Neural cell (in vitro differentiated cells): ENCODE measurements around the gene UNC5C.

Source experiments
- CTCF ChIP-seq: fragments of 450-650 bp; IDR thresholded peaks from 2 replicates; pipeline ENCODE4 v1.5.1; 2014; ENCODE audit warnings: antibody characterized with exemption, mild to moderate bottlenecking, moderate library complexity; ENCODE audit not compliant: poor library complexity, severe bottlenecking
- EP300 ChIP-seq: fragments of 450-650 bp; conservative IDR thresholded peaks from 2 replicates; pipeline ENCODE4 v1.6.1; 2014; ENCODE audit warnings: antibody characterized with exemption, mild to moderate bottlenecking, moderate library complexity; ENCODE audit not compliant: poor library complexity, severe bottlenecking
- EZH2 ChIP-seq: fragments of 200-600, 300-800 bp; shearing (Covaris generic), sonication (generic); IDR thresholded peaks from 2 replicates; pipeline ENCODE4 v1.6.1; 2014; ENCODE audit warnings: antibody characterized with exemption, low read length, borderline replicate concordance, mild to moderate bottlenecking; ENCODE audit not compliant: insufficient read depth, poor library complexity, severe bottlenecking
- MXI1 ChIP-seq: fragments of 450-650 bp; conservative IDR thresholded peaks from 2 replicates; pipeline ENCODE4 v1.6.1; 2014; ENCODE audit warnings: antibody characterized with exemption, mild to moderate bottlenecking; ENCODE audit not compliant: poor library complexity, severe bottlenecking

DNA sequence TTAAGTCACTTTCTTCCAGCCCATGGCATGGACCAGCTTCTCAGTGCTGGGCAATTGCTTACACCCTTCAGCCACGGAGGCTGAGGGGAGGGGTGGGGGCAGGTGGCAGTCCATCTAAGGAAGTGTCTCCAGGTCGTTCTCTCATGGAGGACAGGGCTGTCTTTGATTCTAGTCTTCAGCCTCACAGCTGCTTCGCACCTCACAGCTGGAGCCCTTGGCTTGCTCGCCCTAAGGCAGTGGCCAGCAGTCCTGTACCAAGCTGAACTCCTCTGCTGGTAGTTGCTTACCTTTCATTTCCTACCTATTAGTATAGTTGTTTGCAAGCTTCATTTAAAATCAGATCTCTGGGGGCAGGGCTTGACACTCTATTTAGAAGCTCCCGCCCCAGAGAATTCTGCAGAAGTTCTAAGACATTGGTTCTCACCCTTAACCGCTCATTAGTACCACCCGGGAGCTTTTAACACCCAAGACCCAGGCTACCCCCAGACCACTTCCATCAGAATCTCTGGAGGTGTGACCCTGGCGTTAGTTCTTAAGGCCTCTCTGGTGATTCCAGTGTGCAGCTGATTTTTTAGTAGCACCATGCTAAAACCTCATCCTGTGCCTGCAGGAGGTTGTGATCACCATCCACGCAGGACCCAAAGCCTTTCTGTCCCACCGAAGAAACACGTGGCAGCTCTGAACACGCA, 386.8 kb downstream of the UNC5C start:
- TF ChIP-seq CTCF: no peak
- no peak for TF ChIP-seq EP300
- no peak for TF ChIP-seq EZH2
- TF ChIP-seq MXI1: no peak
